Colon (tissue), 2 donors: ENCODE measurements around the gene EVL.
"Not testable (repeated sequence)": the region's sequence is repeated elsewhere in the genome, so short reads cannot be mapped to it uniquely, and the experiment has no call there.

Source experiments
- FAIRE-seq: peaks from 2 replicates; lab custom pipeline; 2012; peaks lifted over from hg19 to GRCh38; lab: Jason Lieb, UNC
- donor health status: control.
- donor health status: control.

Gene EVL

GRCh38 chr14:100172811-100173210 is 107.6 kb downstream of the EVL start:
- FAIRE-seq = no peak

DNA sequence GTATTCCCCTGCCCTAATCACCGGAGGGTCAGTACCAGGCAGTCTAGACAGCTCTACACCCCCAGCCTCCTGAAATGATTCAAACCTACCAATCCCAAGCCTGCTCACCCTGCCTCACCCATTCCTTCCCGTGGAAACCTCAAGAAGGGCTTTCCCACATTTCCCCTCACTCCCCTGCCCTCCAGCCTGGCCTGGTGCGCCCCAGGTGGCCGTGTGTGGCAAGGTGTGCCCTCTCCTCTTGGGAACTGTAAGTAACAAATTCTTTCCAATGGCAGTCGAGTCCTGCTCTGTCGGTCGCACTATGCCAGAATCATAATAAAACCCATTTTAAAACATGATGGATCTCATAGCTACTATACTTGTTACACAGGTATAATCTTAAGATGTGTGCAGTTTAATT is 108.1 kb downstream of the EVL start:
- FAIRE-seq = no peak

DNA sequence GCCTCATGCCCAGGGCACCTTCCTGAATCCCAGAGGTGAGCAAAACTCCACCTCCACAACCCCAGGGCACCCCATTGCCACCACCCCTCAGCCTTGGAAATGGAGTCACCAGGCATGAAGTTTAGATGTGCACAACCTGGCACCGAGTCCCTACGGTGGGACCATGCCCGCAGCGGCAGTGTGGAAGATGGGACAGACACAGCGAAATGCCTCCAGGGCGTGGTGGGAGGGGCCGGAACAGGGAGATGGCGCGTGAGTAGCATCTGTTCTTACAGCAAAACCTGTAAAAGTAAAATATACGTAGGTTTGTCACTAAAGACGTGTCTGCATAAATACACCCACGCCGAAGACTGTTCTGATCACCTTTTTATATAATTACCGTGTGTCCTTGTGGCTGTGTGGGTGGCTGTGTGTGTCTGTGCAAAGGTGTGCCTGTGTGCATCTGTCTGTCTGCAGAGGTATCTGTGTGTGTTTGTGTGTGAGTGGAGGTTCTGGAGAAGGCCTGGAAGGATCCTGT is 111.6 kb downstream of the EVL start:
- no peak for FAIRE-seq

DNA sequence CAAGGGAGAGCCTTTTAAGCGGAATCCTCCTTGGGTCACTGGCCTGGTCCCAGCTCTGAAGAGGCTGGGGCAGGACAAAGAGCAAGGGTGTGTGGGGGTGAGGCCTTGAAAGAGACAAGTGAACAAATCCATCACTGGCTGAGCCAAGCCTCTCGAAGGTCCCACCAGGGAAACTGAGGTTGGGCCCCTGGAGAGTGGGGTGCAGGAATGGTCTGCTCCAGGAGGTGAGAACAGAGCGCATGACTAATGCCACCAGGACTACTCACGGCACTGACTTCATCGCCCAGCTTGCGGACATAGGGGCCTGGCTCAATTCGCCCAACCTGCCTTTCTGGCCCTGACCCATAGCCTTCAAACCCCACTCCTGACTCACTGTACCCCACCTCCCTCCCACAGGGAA is 113.5 kb downstream of the EVL start:
- FAIRE-seq = no peak

GRCh38 chr14:100180671-100181070 is 115.4 kb downstream of the EVL start:
- not testable (repeated sequence) for FAIRE-seq

GRCh38 chr14:100181876-100182551 is 116.8 kb downstream of the EVL start:
- FAIRE-seq = not testable (repeated sequence)

DNA sequence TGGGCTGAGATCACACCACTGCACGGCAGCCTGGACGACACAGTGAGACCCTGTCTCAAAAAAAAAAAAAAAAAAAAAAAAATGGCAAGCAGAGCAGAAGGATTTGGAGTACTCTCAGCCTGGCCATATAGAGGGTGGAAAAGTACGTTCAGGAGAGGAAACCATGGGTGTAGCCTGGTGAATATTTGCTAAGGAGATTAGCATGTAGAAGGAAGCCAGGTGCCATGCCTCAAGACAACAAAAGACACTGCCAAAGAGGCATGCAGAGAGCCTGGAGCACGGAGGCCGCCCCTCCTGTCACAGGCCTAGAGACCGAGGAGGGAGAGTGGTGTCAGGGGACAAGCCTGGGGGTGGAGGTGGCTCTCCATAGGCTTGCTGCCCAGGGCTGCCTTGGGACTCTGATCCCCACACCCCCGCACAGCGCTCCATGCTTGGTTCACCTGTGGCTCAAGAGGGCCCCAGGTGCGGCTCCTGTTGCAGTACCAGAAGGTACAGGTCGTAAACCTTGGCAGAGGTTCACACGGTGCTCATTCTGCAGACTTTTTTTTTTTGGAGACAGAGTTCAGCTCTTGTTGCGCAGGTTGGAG is 122.1 kb downstream of the EVL start:
- FAIRE-seq = no peak

- no peak for FAIRE-seq
Measured at GRCh38 chr14:100188392-100189030, 123.3 kb downstream of the EVL start.

DNA sequence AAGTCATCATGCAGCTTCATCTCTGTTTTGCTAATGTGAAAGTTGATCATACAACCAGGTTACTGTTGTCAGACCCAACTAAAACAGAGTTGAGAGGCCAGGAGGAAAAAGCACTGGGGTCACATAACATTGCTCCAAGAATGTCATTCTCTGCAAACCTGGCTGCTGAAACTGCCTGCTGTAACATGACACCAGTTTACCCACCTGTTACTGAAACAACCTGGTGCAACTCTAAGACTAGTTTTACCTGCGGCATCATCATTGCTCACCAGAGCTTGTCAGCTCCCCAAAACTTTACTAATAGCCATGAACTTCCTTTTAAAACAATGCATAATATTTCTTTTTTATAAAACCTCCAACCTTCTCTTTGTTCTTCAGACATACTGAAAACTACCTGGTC is 124.9 kb downstream of the EVL start:
- FAIRE-seq = no peak

DNA sequence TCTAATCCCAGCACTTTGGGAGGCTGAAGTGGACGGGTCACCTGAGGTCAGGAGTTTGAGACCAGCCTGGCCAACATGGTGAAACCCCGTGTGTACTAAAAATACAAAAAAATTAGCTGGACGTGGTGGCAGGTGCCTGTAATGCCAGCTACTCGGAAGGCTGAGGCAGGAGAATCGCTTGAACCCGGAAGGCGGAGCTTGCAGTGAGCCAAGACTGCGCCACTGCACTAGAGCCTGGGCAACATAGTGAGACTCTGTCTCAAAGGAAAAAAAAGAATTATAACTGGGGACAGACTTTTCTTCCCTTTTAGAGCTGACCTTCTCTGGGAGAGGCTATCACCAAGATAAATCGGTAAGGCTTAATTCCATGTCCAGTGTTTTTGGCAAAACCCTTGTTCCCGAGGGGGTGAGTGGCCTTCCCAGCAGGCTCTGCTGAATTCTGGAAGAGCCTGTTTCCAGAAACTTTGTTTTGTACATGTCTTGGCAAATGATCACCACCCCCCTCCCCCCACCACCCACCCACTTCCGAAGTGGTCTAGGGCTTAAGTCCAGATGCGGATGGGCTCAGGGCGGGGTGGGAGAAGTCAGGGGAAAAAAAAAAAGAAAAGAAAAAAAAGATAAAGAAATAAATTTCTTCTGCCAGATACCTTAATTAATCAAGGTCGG is 126.5 kb downstream of the EVL start:
- no peak for FAIRE-seq

- no peak for FAIRE-seq
Measured at GRCh38 chr14:100192250-100192671, 127.0 kb downstream of the EVL start.

DNA sequence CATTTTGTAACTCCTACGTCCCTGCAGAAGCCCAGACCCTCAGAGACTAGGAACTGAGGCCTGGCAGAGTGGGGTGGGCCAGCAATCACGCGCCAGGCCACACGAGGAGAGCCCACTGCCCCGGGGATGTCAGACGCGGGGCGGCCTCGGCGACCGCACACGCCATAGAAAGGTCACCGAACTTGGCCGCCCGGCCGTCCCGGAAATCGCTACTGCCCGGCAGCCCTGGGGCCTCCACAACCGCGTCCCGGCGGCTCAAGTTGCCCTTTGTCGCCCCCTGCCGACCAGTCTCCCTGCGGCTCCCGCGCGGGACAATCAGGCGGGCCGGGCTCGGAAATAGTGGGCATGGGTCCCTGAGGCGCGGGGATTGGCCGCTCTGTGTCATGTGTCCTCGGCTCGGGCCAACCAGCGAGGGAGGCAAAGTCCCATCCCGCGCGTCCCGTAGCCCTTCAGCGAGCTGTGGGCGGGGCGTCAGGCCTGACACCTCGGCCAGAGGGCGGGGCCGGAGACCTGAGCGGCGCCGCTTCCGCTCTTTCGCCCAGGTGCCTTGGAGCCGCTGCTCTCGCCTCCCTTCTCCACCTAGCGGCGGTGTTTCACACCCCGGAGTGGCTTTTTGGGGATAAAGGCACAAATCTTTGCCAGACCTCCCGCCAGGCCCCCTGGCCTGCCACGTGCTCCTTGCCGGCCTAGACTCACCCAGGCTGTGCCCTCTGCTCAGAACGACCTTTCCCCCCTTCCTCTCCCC is 127.6 kb downstream of the EVL start:
- peak; percentile 60 for FAIRE-seq
